ENCODE data around the gene FN1. TPM values are rescaled to one million over a fixed set of nuclear protein-coding genes. Genes with fewer than 3 reads are reported as not detected.
A peak's percentile ranks its signal among the peaks of the same experiment; 100 is the strongest.

Gene FN1
- polyA plus RNA-seq, 2 of the 4 experiments (the other 2 are of a cell fraction), result 203 to 500 TPM

DNA sequence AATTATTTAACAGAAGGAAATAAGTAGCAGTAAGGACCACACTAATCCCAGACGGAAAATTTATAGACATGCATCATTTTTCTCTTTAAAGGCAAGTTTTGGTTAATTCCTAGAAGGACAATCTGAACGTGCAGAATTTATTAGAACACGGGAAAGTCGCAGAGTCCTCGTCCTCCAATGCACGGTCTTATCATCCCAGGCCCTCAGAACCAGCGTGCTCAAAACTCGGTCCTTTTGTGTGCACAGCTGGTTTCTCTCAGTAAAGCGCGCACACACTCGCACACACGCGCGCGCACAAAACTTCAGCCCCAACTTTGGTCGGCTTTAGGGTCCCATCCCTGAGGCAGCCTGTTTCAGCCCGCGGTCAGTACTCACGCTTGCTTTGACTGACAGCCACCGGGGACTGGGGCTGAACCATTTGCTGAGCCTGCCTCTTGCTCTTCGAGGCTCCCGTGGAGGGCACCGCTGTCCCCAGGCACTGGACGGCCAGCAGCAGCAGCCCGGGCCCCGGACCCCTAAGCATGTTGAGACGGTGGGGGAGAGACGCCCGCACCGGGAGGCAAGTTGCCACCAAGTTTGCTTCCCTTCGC, 493 bp downstream of the FN1 start:
- Histone ChIP-seq H3K9me3 (no peaks in the 10 kb centered on the region), H3K4me1 (peaks cover 66% of the 10 kb centered on the region), H3K4me3 (peak overlapping the region; percentile 69), H3K4me2 (peak overlapping the region; percentile 85), H3K27ac (peak overlapping the region; percentile 82 to 92)
- POLR2A ChIA-PET, result no interaction called here
- DNase-seq (ENCODE audit: low read depth in 1 of 2, low spot score in 1 of 2) (peak; percentile 24 to 30), FAIRE-seq (no peak), ATAC-seq (peak; percentile 59 to 66)
- CTCF ChIA-PET, result no interaction called here
- 28% methylated on average over 24 of the region's 31 CpGs for WGBS (ENCODE audit: missing lambda C conversion rate)
- TF ChIP-seq BHLHE40 (IDR thresholded peaks at IDR 0.05; ENCODE audit: low read depth, low read length) (no peak), HOXB5 (CRISPR knock-in tag; IDR thresholded peaks at IDR 0.05) (no peak), GATA3 (IDR thresholded peaks at IDR 0.05; ENCODE audit: borderline replicate concordance) (no peak), HOXA7 (CRISPR knock-in tag; IDR thresholded peaks at IDR 0.05) (no peak), POLR2AphosphoS2 (conservative IDR thresholded peaks at IDR 0.05; ENCODE audit: low read length) (no peak), SMC3 (IDR thresholded peaks at IDR 0.05) (no peak; the same call in 2 of the 3 replicates), CHD2 (IDR thresholded peaks at IDR 0.05; ENCODE audit: low read length, partially characterized antibody) (no peak), EHF (CRISPR knock-in tag; IDR thresholded peaks at IDR 0.05) (no peak), EHMT2 (IDR thresholded peaks at IDR 0.05; ENCODE audit: low read depth) (no peak), RARB (CRISPR knock-in tag; IDR thresholded peaks at IDR 0.05) (no peak), ESRRA (IDR thresholded peaks at IDR 0.05; ENCODE audit: borderline replicate concordance, low read length) (no peak), CBX8 (IDR thresholded peaks at IDR 0.05) (no peak), HDAC2 (IDR thresholded peaks at IDR 0.05) (0 out of 2 replicates have a peak, but pooled peaks have one; percentile 27)
- TF ChIP-seq, protein P1, sequence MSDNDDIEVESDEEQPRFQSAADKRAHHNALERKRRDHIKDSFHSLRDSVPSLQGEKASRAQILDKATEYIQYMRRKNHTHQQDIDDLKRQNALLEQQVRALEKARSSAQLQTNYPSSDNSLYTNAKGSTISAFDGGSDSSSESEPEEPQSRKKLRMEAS (IDR thresholded peaks at IDR 0.05), result 0 out of 2 replicates have a peak, but pooled peaks have one; percentile 48
- TF ChIP-seq, protein P2, sequence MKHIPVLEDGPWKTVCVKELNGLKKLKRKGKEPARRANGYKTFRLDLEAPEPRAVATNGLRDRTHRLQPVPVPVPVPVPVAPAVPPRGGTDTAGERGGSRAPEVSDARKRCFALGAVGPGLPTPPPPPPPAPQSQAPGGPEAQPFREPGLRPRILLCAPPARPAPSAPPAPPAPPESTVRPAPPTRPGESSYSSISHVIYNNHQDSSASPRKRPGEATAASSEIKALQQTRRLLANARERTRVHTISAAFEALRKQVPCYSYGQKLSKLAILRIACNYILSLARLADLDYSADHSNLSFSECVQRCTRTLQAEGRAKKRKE (CRISPR knock-in tag; IDR thresholded peaks at IDR 0.05; ENCODE audit: low read depth), result no peak
- TF ChIP-seq, protein P3, sequence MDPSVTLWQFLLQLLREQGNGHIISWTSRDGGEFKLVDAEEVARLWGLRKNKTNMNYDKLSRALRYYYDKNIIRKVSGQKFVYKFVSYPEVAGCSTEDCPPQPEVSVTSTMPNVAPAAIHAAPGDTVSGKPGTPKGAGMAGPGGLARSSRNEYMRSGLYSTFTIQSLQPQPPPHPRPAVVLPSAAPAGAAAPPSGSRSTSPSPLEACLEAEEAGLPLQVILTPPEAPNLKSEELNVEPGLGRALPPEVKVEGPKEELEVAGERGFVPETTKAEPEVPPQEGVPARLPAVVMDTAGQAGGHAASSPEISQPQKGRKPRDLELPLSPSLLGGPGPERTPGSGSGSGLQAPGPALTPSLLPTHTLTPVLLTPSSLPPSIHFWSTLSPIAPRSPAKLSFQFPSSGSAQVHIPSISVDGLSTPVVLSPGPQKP (IDR thresholded peaks at IDR 0.05; ENCODE audit: low read depth, low read length), result no peak
- TF ChIP-seq, protein P4, sequence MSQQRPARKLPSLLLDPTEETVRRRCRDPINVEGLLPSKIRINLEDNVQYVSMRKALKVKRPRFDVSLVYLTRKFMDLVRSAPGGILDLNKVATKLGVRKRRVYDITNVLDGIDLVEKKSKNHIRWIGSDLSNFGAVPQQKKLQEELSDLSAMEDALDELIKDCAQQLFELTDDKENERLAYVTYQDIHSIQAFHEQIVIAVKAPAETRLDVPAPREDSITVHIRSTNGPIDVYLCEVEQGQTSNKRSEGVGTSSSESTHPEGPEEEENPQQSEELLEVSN (IDR thresholded peaks at IDR 0.05; ENCODE audit: borderline replicate concordance, low read depth), result peak; percentile 55; the same call in 1 of the 2 replicates
- TF ChIP-seq, protein P5, sequence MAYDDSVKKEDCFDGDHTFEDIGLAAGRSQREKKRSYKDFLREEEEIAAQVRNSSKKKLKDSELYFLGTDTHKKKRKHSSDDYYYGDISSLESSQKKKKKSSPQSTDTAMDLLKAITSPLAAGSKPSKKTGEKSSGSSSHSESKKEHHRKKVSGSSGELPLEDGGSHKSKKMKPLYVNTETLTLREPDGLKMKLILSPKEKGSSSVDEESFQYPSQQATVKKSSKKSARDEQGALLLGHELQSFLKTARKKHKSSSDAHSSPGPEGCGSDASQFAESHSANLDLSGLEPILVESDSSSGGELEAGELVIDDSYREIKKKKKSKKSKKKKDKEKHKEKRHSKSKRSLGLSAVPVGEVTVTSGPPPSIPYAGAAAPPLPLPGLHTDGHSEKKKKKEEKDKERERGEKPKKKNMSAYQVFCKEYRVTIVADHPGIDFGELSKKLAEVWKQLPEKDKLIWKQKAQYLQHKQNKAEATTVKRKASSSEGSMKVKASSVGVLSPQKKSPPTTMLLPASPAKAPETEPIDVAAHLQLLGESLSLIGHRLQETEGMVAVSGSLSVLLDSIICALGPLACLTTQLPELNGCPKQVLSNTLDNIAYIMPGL (CRISPR knock-in tag; IDR thresholded peaks at IDR 0.05; ENCODE audit: borderline replicate concordance), result no peak
- TF ChIP-seq, protein P6, sequence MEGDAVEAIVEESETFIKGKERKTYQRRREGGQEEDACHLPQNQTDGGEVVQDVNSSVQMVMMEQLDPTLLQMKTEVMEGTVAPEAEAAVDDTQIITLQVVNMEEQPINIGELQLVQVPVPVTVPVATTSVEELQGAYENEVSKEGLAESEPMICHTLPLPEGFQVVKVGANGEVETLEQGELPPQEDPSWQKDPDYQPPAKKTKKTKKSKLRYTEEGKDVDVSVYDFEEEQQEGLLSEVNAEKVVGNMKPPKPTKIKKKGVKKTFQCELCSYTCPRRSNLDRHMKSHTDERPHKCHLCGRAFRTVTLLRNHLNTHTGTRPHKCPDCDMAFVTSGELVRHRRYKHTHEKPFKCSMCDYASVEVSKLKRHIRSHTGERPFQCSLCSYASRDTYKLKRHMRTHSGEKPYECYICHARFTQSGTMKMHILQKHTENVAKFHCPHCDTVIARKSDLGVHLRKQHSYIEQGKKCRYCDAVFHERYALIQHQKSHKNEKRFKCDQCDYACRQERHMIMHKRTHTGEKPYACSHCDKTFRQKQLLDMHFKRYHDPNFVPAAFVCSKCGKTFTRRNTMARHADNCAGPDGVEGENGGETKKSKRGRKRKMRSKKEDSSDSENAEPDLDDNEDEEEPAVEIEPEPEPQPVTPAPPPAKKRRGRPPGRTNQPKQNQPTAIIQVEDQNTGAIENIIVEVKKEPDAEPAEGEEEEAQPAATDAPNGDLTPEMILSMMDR (IDR thresholded peaks at IDR 0.05), result no peak
- TF ChIP-seq, protein P7, sequence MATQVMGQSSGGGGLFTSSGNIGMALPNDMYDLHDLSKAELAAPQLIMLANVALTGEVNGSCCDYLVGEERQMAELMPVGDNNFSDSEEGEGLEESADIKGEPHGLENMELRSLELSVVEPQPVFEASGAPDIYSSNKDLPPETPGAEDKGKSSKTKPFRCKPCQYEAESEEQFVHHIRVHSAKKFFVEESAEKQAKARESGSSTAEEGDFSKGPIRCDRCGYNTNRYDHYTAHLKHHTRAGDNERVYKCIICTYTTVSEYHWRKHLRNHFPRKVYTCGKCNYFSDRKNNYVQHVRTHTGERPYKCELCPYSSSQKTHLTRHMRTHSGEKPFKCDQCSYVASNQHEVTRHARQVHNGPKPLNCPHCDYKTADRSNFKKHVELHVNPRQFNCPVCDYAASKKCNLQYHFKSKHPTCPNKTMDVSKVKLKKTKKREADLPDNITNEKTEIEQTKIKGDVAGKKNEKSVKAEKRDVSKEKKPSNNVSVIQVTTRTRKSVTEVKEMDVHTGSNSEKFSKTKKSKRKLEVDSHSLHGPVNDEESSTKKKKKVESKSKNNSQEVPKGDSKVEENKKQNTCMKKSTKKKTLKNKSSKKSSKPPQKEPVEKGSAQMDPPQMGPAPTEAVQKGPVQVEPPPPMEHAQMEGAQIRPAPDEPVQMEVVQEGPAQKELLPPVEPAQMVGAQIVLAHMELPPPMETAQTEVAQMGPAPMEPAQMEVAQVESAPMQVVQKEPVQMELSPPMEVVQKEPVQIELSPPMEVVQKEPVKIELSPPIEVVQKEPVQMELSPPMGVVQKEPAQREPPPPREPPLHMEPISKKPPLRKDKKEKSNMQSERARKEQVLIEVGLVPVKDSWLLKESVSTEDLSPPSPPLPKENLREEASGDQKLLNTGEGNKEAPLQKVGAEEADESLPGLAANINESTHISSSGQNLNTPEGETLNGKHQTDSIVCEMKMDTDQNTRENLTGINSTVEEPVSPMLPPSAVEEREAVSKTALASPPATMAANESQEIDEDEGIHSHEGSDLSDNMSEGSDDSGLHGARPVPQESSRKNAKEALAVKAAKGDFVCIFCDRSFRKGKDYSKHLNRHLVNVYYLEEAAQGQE (IDR thresholded peaks at IDR 0.05), result peak; percentile 19; the same call in 1 of the 2 replicates
- TF ChIP-seq, protein P8, sequence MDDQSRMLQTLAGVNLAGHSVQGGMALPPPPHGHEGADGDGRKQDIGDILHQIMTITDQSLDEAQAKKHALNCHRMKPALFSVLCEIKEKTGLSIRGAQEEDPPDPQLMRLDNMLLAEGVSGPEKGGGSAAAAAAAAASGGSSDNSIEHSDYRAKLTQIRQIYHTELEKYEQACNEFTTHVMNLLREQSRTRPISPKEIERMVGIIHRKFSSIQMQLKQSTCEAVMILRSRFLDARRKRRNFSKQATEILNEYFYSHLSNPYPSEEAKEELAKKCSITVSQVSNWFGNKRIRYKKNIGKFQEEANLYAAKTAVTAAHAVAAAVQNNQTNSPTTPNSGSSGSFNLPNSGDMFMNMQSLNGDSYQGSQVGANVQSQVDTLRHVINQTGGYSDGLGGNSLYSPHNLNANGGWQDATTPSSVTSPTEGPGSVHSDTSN (IDR thresholded peaks at IDR 0.05), result 0 out of 2 replicates have a peak, but pooled peaks have one; percentile 30

All from A549 (cell line).